Measurements from ENCODE around the gene NAGS.

DNA sequence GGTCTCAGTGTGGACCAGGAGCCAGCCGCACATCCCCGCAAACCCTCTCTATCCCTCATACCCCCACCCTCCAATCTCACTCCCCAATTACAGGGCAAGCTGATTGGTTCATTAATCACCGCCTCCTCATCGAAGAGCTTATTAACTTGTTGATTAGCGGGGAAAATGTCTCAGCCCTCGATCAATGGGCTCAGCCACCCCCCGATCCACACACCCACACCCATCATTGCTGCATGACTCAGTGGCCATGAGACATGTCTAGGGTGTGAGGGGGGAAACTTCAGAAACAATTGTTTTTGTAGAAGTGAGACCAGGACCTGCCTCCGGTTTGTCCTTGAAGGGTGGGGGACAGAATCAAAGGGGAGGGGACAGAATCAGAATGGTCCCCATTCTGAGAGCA, 48.2 kb upstream of the NAGS start:
- TF ChIP-seq, protein P1, sequence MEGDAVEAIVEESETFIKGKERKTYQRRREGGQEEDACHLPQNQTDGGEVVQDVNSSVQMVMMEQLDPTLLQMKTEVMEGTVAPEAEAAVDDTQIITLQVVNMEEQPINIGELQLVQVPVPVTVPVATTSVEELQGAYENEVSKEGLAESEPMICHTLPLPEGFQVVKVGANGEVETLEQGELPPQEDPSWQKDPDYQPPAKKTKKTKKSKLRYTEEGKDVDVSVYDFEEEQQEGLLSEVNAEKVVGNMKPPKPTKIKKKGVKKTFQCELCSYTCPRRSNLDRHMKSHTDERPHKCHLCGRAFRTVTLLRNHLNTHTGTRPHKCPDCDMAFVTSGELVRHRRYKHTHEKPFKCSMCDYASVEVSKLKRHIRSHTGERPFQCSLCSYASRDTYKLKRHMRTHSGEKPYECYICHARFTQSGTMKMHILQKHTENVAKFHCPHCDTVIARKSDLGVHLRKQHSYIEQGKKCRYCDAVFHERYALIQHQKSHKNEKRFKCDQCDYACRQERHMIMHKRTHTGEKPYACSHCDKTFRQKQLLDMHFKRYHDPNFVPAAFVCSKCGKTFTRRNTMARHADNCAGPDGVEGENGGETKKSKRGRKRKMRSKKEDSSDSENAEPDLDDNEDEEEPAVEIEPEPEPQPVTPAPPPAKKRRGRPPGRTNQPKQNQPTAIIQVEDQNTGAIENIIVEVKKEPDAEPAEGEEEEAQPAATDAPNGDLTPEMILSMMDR (conservative IDR thresholded peaks at IDR 0.05 in 1 of 2, IDR thresholded peaks at IDR 0.05 in 1 of 2; ENCODE audit: low read depth in 1 of 2, low read length in 2 of 2), result no peak
- TF ChIP-seq EZH2 (IDR thresholded peaks at IDR 0.05; ENCODE audit: low read length, missing control alignments), result no peak
